Adrenal gland (tissue), 5 donors: ENCODE data around the gene LPP.

Experiments used
- CTCF ChIP-seq, 6 experiments: fragments of 450-650 bp in 4 of 6; fragments of 200-600 bp in 2 of 6; sonication (generic) in 1 of 6; IDR thresholded peaks; 1 replicate in 5 of 6; 2 replicates in 1 of 6; pipeline versions ENCODE4 v1.5.1 to v1.8.0; 2016 to 2021; ENCODE audit warnings: antibody characterized with exemption in 6 of 6, mild to moderate bottlenecking in 2 of 6, moderate library complexity in 1 of 6
- POLR2A ChIP-seq, 2 donors: fragments of 450-650 bp; IDR thresholded peaks; one replicate each; pipeline ENCODE4 v1.6.1; 2017; ENCODE audit warnings: antibody characterized with exemption in 2 of 2, mild to moderate bottlenecking in 2 of 2, moderate library complexity in 1 of 2
- donor health status: DM: no; HTN: no; CAD: no.

GRCh38 chr3:188183452-188183851, 29.5 kb downstream of the LPP start:
- TF ChIP-seq CTCF (IDR thresholded peaks at IDR 0.05), result no peak
- no peak for TF ChIP-seq POLR2A (IDR thresholded peaks at IDR 0.05)
